ENCODE data around the gene ECE1.

GRCh38 chr1:21263653-21264225 is 26.5 kb downstream of the ECE1 start:
- TF ChIP-seq, protein P1, sequence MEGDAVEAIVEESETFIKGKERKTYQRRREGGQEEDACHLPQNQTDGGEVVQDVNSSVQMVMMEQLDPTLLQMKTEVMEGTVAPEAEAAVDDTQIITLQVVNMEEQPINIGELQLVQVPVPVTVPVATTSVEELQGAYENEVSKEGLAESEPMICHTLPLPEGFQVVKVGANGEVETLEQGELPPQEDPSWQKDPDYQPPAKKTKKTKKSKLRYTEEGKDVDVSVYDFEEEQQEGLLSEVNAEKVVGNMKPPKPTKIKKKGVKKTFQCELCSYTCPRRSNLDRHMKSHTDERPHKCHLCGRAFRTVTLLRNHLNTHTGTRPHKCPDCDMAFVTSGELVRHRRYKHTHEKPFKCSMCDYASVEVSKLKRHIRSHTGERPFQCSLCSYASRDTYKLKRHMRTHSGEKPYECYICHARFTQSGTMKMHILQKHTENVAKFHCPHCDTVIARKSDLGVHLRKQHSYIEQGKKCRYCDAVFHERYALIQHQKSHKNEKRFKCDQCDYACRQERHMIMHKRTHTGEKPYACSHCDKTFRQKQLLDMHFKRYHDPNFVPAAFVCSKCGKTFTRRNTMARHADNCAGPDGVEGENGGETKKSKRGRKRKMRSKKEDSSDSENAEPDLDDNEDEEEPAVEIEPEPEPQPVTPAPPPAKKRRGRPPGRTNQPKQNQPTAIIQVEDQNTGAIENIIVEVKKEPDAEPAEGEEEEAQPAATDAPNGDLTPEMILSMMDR (IDR thresholded peaks at IDR 0.05) = no peak
- TF ChIP-seq POLR2A (IDR thresholded peaks at IDR 0.05) = no peak
